Mesodermal cell (in vitro differentiated cells): Measurements from ENCODE around the gene OR10A3.

ENCODE experiments used
- H3K27ac ChIP-seq: 2 replicates; pipeline ENCODE4 v1.7.0; 2013; ENCODE audit warnings: mild to moderate bottlenecking, low read depth, low read length, moderate library complexity; ENCODE audit not compliant: severe bottlenecking
- H3K36me3 ChIP-seq: 2 replicates; pipeline ENCODE4 v1.7.1; 2013; ENCODE audit warnings: mild to moderate bottlenecking, low read length, moderate library complexity; ENCODE audit not compliant: control insufficient read depth, insufficient read depth
- H3K4me1 ChIP-seq: one replicate; pipeline ENCODE4 v1.7.1; 2013; ENCODE audit warnings: mild to moderate bottlenecking, low read length; ENCODE audit not compliant: insufficient read depth, control insufficient read depth, poor library complexity, severe bottlenecking
- H3K4me3 ChIP-seq: 2 replicates; pipeline ENCODE4 v1.7.0; 2013; ENCODE audit warnings: low read length, control low read depth, mild to moderate bottlenecking; ENCODE audit not compliant: insufficient read depth, poor library complexity, severe bottlenecking; ENCODE audit errors: extremely low read depth
- H3K9me3 ChIP-seq: 2 replicates; pipeline ENCODE4 v1.7.1; 2013; ENCODE audit warnings: mild to moderate bottlenecking, low read length, moderate library complexity; ENCODE audit not compliant: control insufficient read depth
- WGBS, 2 experiments: methylation state at CpG; one replicate each; pipeline ENCODE4 v1.1.5; 2013; ENCODE audit warnings: missing lambda C conversion rate in 2 of 2; ENCODE audit not compliant: insufficient coverage in 2 of 2; 5-methylcytosine and 5-hydroxymethylcytosine counted together

Gene OR10A3

GRCh38 chr11:7905549-7905948 is 36.0 kb downstream of the OR10A3 start:
- no peaks in the 10 kb centered on the region for H3K36me3 ChIP-seq
- peaks cover 19% of the 10 kb centered on the region for H3K4me1 ChIP-seq
- no peaks in the 10 kb centered on the region for H3K9me3 ChIP-seq
- WGBS, 2 experiments, result 37 to 58% methylated on average over 2 to 9 of the region's 9 CpGs
- H3K4me3 ChIP-seq, result no peak overlapping the region
- no peak overlapping the region for H3K27ac ChIP-seq

DNA sequence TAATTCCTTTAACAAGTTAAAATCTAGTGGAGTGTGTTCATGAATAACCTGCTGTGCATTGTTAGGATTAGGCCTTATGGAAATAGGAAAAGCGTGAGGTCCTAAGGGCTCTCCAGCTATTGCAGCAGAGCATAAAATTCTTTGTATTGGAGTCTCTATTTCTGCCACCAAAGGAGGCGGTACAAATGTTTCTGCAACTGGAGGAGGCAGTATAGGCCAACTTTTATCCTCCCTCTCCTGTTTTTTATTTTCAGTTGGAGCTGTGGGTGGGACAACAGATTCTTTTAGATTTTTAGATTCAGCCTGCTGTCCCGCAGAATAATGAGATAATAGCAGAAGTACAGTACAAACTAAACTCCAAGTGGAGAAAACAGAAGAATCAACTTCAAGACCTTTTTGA is 36.6 kb downstream of the OR10A3 start:
- peaks cover 19% of the 10 kb centered on the region for H3K4me1 ChIP-seq
- no peak overlapping the region for H3K4me3 ChIP-seq
- H3K9me3 ChIP-seq, result no peaks in the 10 kb centered on the region
- H3K36me3 ChIP-seq, result peaks cover 1% of the 10 kb centered on the region
- H3K27ac ChIP-seq, result no peak overlapping the region
- WGBS, 2 experiments, result 67 to 75% methylated on average over 1 to 2 of the region's 3 CpGs

- Histone ChIP-seq H3K4me1 (peaks cover 19% of the 10 kb centered on the region), H3K36me3 (peaks cover 5% of the 10 kb centered on the region), H3K4me3 (no peak overlapping the region), H3K27ac (no peak overlapping the region), H3K9me3 (no peaks in the 10 kb centered on the region)
- WGBS, 2 experiments, result 33 to 44% methylated on average over 1 of the region's 2 CpGs
These were observed 37.6 kb downstream of the OR10A3 start for GRCh38 chr11:7903940-7904339.

GRCh38 chr11:7901319-7901854 is 40.1 kb downstream of the OR10A3 start:
- H3K36me3 ChIP-seq, result peaks cover 5% of the 10 kb centered on the region
- 63 to 97% methylated on average over 1 to 2 of the region's 3 CpGs for WGBS, 2 experiments
- H3K4me1 ChIP-seq, result peaks cover 7% of the 10 kb centered on the region
- no peak overlapping the region for H3K27ac ChIP-seq
- H3K4me3 ChIP-seq, result no peak overlapping the region
- no peaks in the 10 kb centered on the region for H3K9me3 ChIP-seq

DNA sequence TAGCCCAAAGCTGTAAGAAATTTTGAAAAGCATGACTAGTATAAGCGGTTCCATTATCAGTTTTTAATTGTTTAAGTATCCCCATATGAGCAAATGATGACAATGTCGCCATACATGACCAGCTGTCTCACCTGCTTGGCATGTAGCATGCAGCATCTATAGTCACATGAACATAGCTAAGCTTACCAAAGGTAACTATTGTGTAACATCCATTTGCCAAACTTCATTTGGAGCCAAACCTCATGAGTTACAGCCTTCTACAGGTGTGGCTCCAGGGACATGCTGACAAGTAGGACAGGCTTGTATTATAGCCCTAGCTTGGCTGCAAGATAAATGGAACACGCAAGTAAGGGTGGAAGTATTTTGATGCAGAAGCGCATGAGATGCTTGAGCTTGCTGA is 40.8 kb downstream of the OR10A3 start:
- Histone ChIP-seq H3K9me3 (no peaks in the 10 kb centered on the region), H3K27ac (no peak overlapping the region), H3K4me3 (no peak overlapping the region), H3K36me3 (peaks cover 5% of the 10 kb centered on the region), H3K4me1 (peaks cover 3% of the 10 kb centered on the region)
- WGBS, 2 experiments, result 60 to 94% methylated on average over 1 to 2 of the region's 4 CpGs

DNA sequence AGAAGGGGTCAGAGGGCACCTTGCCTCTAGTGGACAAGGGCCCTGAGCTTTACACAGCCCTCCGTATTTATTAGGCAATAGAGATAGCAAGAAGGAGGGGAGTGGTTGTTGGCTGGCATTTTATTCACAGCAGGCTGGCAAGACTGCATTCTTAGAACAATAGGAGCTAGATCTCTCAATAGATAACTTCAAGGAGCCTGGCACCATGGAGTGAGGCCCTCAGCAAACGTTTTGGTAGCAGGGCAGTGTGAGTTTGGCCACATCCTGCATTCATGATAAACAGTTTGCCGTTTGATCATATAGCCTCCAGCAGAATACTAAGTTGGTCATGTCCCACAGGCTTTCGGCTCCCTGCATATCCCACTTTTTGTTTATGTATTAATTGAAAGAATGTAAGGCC is 42.1 kb downstream of the OR10A3 start:
- peaks cover 5% of the 10 kb centered on the region for H3K36me3 ChIP-seq
- 39 to 72% methylated on average over 2 to 4 of the region's 4 CpGs for WGBS, 2 experiments

GRCh38 chr11:7898666-7899283 is 42.7 kb downstream of the OR10A3 start:
- Histone ChIP-seq H3K9me3 (no peaks in the 10 kb centered on the region), H3K36me3 (peaks cover 5% of the 10 kb centered on the region), H3K4me3 (no peak overlapping the region), H3K27ac (no peak overlapping the region), H3K4me1 (peaks cover 1% of the 10 kb centered on the region)
- 88% methylated on average over 5 of the region's 5 CpGs for WGBS, 2 experiments

More for the DNA sequence above, 42.1 kb downstream of the OR10A3 start:
- no peak overlapping the region for H3K4me3 ChIP-seq
- H3K9me3 ChIP-seq, result no peaks in the 10 kb centered on the region
- H3K4me1 ChIP-seq, result peaks cover 3% of the 10 kb centered on the region
- no peak overlapping the region for H3K27ac ChIP-seq

DNA sequence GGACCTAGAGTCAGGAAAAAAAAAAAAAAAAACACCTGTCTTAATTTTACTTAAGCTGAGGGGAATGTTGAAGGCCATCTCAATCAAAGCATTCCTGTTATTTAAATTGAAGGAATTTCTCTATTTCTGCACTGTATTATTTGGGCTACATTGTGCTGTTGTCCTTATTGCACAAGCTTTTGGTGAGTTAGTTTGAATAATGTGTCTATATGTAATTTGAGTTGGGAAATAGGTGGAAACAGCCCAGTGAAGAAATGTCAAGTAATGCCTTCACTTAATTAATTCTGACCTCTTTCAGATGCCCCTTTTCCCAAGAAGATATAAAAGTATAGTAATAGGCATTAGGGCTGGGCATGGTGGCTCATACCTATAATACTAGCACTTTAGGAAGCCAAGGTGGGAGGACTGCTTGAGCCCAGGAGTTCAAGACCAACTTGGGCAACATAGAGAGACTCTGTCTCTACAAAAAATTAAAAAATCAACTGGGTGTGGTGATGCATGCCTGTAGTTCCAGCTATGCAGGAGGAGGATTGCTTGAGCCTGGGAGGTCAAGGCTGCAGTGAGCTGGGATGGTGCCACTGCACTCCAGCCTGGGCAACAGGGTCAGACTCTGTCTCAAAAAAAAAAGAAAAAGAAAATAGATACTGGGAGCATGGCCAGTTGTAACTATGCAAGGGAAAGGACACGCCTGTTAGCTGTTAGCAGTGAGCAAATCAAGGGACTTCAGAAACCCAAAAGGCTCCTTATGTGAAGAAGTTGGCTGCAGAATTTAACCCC is 45.3 kb downstream of the OR10A3 start:
- no peak overlapping the region for H3K4me3 ChIP-seq
- peaks cover 13% of the 10 kb centered on the region for H3K4me1 ChIP-seq
- H3K36me3 ChIP-seq, result peaks cover 5% of the 10 kb centered on the region
- H3K9me3 ChIP-seq, result no peaks in the 10 kb centered on the region
- WGBS, 2 experiments, result 91 to 100% methylated on average over 1 of the region's 1 CpG
- H3K27ac ChIP-seq, result no peak overlapping the region

DNA sequence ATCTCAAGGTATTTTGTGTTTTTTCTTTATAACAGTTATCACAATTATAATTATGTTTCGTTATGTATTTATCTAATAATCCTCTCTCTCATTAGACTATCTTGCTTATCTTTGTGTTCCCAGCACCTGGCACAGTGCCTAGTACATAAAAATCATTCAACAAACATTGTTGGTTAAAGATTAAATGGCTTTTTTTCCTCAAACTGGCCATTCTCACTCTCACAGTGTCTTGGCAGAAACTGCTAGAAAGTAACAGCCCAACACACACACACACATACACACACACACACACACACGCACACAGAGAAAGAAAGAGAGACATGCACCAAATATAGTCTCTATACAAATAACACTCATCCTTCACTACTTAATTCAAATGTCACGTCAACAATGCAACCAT is 47.3 kb downstream of the OR10A3 start:
- no CpG with 5 or more reads among the region's 3 CpGs for WGBS, 2 experiments
- Histone ChIP-seq H3K9me3 (no peaks in the 10 kb centered on the region), H3K36me3 (no peaks in the 10 kb centered on the region), H3K4me1 (peaks cover 13% of the 10 kb centered on the region), H3K4me3 (no peak overlapping the region), H3K27ac (no peak overlapping the region)

DNA sequence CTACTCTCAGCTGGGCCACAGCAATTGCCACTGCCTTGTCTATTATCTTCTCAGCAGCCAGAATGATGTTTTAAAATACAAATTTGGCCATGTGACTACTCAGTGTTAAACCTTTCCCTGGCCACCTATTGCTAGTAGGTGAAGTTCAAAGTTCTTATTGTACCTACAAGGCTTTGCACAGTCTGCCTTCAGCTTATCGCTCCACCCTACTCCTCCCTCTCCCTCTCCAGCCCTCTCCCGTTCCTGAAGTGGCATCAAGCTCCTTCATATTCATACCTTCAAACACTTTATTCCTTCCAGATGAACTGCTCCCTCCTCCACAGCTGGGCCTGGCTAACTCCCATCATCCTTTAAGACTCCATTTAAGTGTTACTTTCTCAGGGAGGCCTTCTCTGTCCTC is 47.7 kb downstream of the OR10A3 start:
- Histone ChIP-seq H3K4me1 (peaks cover 13% of the 10 kb centered on the region), H3K27ac (no peak overlapping the region), H3K9me3 (no peaks in the 10 kb centered on the region), H3K4me3 (no peak overlapping the region), H3K36me3 (no peaks in the 10 kb centered on the region)
- WGBS, 2 experiments, result 97% methylated on average over 2 of the region's 2 CpGs; no CpG with 5 or more reads in 1 of the 2 experiments

GRCh38 chr11:7892840-7893254 is 48.7 kb downstream of the OR10A3 start:
- Histone ChIP-seq H3K4me3 (no peak overlapping the region), H3K9me3 (no peaks in the 10 kb centered on the region), H3K36me3 (no peaks in the 10 kb centered on the region), H3K4me1 (peaks cover 13% of the 10 kb centered on the region), H3K27ac (no peak overlapping the region)
- 10 to 23% methylated on average over 2 of the region's 2 CpGs for WGBS, 2 experiments
